Umbilical cord (tissue), 2 donors: Measurements from ENCODE around the gene EPB41L4B. TPM values are rescaled to one million over a fixed set of nuclear protein-coding genes. Genes with fewer than 3 reads are reported as not detected.

Experiments
- DNase-seq: peaks from one replicate; pipeline ENCODE4 v3.0.0-alpha.2; 2015; ENCODE audit warnings: low spot score
- total RNA-seq: library from RNA; depleted of rRNA; stranded (reverse); fragments of >200 nt; gene quantifications from one replicate; pipeline ENCODE4 v1.2.3, GENCODE V29; 2014; ENCODE audit warnings: low replicate concordance; ENCODE audit not compliant: insufficient read depth

The EPB41L4B gene
- total RNA-seq, 1 donor from 2014 or later: 5.3 TPM

- DNase-seq: no peak
These were observed 49.6 kb downstream of the EPB41L4B start for GRCh38 chr9:109270971-109271925.

- no peak for DNase-seq
These were observed 50.4 kb downstream of the EPB41L4B start for GRCh38 chr9:109270441-109270840.

DNA sequence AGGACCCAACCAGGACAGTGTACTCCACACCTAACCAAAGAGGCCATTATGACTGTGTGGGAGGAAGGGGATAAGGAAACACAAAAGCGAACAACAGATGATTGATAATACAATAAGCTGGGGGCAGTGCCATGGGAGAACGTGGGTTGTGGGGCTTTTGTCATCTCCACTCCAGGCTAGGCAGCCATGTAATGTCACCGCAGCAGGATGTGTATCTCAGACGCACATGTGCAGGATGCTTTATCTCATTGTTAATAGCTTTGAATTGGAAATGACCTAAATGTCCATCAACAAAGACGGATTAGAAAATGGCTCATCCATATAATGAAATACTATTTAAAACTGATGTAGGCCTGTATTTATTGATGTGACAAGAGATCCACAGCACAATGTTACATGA is 51.0 kb downstream of the EPB41L4B start:
- DNase-seq: no peak

GRCh38 chr9:109269081-109269480 is 51.8 kb downstream of the EPB41L4B start:
- DNase-seq: peak; percentile 97

DNA sequence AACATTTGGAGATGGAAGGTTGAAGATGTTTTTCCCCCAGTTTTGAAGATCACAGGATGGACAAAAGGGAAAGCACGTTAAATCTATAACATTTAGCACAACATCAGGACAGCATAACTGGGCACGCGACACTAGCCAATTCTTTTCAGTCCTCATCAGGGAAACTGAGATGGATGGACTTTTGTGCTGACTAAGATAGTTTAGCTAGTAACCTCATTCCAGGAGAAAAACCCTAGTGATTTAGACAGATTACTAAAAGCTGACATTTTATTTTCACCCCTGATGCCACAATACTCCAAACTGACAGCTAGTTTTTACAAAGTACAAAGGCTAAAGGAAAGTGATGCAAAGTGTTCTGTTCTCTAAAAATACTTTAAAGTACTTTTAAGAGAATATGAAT is 53.3 kb downstream of the EPB41L4B start:
- no peak for DNase-seq

DNA sequence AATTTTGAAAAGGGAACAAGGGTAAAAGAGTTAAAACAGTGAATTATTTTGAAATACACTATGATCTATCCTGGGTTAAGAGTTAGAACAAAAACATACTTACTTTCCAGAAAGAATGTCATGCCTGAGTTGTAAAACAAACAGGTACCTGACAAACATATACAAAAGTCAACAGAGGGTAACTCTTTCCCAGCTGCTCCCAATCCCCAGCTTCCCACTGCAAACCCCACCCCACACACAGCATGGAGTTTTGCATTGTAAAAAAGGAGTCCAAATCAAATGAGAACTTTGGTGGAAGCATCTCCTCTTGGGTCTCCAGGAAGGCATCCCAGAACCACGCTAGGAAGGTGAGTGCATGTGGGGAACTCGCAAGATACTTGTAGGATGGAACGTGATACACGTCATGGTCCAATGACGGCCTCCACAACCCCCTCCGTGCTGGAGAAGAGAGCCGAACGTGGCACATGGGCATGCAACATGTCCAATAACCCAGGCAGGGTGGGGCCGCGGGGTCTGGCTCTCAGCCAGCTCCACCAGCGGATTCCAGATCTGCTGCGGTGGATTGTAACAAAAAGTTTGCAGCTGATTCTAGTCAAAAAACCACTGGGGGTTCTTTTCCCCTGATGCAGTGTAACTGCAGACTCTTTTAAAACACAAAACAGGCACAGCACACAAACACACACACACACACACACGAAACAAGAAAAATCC is 55.8 kb downstream of the EPB41L4B start:
- peak; percentile 37 for DNase-seq

- DNase-seq: peak; percentile 24
These were observed 57.5 kb downstream of the EPB41L4B start for GRCh38 chr9:109263358-109263757.

GRCh38 chr9:109258481-109259302 is 62.2 kb downstream of the EPB41L4B start:
- DNase-seq: peak; percentile 65

GRCh38 chr9:109256336-109256735 is 64.5 kb downstream of the EPB41L4B start:
- DNase-seq: no peak

DNA sequence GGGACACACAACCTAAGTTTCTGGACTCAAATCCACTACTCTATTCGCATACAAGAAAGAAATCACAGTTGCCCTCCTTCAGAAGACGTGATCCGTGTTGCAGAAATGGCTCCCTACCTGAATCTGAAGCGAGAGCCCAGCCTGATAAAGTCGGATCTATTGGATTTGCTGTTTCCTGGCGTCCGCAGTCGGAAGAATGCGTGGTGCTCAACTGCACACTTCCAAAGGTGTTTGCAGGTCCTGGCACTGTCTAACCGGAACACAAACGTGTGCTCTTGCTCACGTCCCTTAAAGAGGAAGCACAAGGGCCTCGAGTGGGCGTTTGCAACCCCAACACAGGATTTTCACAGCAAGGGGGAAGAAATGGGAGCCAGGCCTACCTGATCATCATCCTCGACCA is 65.5 kb downstream of the EPB41L4B start:
- DNase-seq: no peak

GRCh38 chr9:109254317-109254716 is 66.5 kb downstream of the EPB41L4B start:
- peak; percentile 23 for DNase-seq

GRCh38 chr9:109253637-109254284 is 67.1 kb downstream of the EPB41L4B start:
- DNase-seq: peak; percentile 14

GRCh38 chr9:109253241-109253636 is 67.6 kb downstream of the EPB41L4B start:
- no peak for DNase-seq

DNA sequence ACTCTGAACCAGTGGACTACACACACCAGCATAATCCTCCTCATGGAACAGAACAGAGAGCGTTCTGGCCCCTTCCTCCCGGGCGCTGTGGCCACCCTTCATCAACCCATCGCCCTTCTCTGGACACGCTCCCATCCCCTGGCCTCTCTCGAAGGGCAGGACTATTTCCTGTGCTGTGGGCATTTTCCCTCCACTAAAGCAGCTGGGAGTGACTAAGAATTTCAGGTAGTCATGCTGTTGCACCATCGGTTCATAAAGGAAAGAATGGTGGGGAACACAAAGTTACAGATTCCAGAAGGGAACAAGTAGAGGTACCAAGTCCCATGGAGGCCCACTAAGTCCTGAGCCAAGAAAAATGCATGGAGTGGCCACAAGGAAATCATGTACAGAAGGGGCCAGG is 68.6 kb downstream of the EPB41L4B start:
- DNase-seq: no peak

GRCh38 chr9:109251776-109252106 is 69.1 kb downstream of the EPB41L4B start:
- no peak for DNase-seq

- DNase-seq: peak; percentile 20
These were observed 69.6 kb downstream of the EPB41L4B start for GRCh38 chr9:109251080-109251775.

DNA sequence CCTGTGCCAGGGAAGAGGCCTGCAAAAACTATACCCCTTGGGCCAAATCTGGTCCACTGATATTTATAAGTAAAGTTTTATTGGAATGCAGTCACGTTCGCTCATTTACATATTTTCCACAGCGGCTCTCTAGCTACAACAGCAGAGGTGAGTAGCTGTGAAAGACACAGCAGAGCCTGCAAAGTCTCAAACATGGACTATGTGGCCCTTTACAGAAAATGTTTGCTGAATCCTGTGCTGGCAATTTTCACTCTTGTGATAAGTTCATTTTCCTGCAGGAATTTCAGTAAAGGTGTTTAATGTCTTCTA is 70.1 kb downstream of the EPB41L4B start:
- DNase-seq: no peak

DNA sequence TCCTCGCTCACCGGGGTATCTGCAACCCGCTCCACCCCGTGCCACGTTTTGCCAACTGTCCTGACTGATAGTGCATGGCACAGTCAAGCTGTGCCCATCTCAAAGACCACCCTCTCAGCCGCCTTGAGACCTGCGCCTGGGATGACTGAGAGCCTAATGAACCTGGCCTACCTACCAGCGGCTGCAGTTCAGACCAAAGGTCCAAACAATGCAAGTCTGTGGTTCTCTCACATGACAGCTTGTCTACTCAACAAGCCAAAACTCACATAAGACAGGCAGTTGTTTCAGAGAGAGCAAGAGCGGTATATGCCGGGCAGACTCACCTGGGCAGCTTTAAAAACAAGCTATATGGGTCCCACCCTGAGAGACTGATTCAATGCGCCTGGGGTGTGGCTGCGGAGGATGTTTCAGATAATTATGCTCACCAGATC is 70.5 kb downstream of the EPB41L4B start:
- no peak for DNase-seq

DNA sequence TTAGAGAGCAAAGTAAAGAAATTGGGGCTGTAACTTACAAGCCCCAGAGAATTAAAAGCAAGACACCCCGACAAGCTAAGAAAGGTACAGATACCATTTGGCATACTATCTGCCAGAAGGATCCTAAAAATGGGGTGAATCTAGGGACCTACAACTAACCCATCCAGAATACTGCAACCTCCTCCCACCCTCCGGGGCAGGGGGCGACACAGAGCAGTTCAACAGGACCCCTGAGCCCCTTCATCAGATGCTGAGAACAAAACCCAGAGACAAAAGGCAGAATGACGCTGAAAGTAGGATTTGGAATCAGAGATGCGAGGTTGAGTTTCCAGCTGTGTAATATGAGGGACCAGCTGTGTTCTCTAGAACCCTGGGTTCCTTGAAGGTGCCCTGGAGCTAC is 71.2 kb downstream of the EPB41L4B start:
- DNase-seq: no peak

DNA sequence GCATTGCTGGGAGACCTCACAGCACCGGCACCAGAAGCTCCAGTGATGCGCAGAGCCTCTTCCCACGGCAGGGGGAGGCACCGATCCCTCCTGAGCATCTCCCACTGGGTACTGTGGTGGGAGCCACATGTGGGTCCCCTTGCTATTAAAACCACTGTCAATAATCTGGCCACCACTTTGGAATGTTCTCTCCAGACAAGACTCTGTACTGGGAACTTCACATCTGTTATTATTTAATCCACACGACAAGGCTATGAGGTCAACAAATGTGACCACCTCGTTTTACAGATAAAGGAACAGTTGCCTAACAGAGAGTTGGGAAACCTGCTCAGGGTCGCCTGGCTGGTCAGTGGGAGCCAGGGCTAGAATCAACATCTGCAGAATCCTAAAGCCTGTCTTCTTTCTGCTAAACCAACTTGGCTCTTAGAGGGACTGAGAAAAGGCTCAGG is 72.7 kb downstream of the EPB41L4B start:
- DNase-seq: no peak

DNA sequence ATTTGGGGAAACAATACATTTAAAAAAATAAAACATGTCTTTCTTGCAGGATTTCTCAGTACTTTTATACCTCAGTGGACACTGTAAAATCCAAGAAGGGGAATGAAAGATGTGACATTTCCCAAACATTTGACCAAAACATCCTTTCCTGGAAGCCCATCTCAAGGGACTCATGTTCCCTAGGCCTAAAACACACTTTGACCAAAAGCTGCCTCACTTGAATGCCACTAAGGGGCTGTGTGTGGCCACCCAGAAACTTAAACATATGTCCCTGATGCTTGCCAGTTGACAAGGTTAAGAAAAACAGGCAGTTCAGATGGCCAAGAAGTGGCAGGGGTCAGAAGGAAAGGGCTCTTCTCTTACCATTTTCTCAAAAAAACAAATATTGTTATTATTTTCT is 73.6 kb downstream of the EPB41L4B start:
- DNase-seq: no peak
